Measurements from ENCODE around the gene SP6.

DNA sequence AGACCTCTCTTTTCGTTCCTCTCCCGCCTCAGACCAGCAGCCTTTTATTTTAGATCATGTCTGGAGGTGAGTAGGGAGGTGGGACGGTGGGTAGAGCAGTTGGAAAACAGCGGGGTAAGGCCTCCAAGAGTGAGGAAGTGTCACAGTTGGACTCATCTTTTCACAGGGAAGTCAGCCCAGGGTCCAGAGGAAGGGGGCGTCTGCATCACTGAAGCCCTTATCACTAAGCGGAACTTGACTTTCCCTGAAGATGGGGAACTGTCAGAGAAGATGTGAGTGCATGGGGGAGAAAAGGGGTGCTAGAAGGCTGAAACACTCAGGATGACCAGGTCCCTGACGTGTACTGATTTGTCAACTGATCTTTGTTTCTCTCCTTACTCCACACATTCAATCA is 19.0 kb downstream of the SP6 start:
- TF ChIP-seq, protein P1, sequence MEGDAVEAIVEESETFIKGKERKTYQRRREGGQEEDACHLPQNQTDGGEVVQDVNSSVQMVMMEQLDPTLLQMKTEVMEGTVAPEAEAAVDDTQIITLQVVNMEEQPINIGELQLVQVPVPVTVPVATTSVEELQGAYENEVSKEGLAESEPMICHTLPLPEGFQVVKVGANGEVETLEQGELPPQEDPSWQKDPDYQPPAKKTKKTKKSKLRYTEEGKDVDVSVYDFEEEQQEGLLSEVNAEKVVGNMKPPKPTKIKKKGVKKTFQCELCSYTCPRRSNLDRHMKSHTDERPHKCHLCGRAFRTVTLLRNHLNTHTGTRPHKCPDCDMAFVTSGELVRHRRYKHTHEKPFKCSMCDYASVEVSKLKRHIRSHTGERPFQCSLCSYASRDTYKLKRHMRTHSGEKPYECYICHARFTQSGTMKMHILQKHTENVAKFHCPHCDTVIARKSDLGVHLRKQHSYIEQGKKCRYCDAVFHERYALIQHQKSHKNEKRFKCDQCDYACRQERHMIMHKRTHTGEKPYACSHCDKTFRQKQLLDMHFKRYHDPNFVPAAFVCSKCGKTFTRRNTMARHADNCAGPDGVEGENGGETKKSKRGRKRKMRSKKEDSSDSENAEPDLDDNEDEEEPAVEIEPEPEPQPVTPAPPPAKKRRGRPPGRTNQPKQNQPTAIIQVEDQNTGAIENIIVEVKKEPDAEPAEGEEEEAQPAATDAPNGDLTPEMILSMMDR (IDR thresholded peaks at IDR 0.05; ENCODE audit: poor library complexity): no peak
- no peak for TF ChIP-seq EZH2 (IDR thresholded peaks at IDR 0.05; ENCODE audit: borderline replicate concordance)

Data from hepatocyte (in vitro differentiated cells).